ENCODE measurements around the gene SVIL.

The SVIL gene

GRCh38 chr10:29667191-29667590 is 32.4 kb upstream of the SVIL start:
- Mint-ChIP-seq H3K36me3 (ENCODE audit: low read depth) (peaks cover 38% of the 10 kb centered on the region), H3K27ac (peak overlapping the region in 2 of 3 experiments; percentile 23 to 66), H3K4me1 (peaks cover 40% of the 10 kb centered on the region), H3K4me3 (no peak overlapping the region), H3K9me3 (no peaks in the 10 kb centered on the region), H3K27me3 (ENCODE audit: low read depth) (no peaks in the 10 kb centered on the region)
- TF ChIP-seq CTCF (IDR thresholded peaks at IDR 0.05; ENCODE audit: unreplicated experiment in 3 of 3): no peak

GRCh38 chr10:29666201-29666600 is 31.4 kb upstream of the SVIL start:
- Mint-ChIP-seq H3K4me1 (peaks cover 44% of the 10 kb centered on the region), H3K27me3 (ENCODE audit: low read depth) (no peaks in the 10 kb centered on the region), H3K4me3 (no peak overlapping the region), H3K9me3 (no peaks in the 10 kb centered on the region), H3K27ac (no peak overlapping the region), H3K36me3 (ENCODE audit: low read depth) (peaks cover 31% of the 10 kb centered on the region)
- TF ChIP-seq CTCF (IDR thresholded peaks at IDR 0.05; ENCODE audit: unreplicated experiment in 3 of 3): no peak

GRCh38 chr10:29663718-29664117 is 28.9 kb upstream of the SVIL start:
- Mint-ChIP-seq H3K4me3 (no peak overlapping the region), H3K9me3 (no peaks in the 10 kb centered on the region), H3K36me3 (ENCODE audit: low read depth) (peaks cover 18% of the 10 kb centered on the region), H3K27ac (no peak overlapping the region), H3K4me1 (peaks cover 43% of the 10 kb centered on the region), H3K27me3 (ENCODE audit: low read depth) (no peaks in the 10 kb centered on the region)
- TF ChIP-seq CTCF (IDR thresholded peaks at IDR 0.05; ENCODE audit: unreplicated experiment in 3 of 3): no peak

- H3K36me3 Mint-ChIP-seq (ENCODE audit: low read depth): peaks cover 54% of the 10 kb centered on the region
- no peaks in the 10 kb centered on the region for H3K27me3 Mint-ChIP-seq (ENCODE audit: low read depth)
- H3K4me3 Mint-ChIP-seq: peak overlapping the region in 1 of 3 experiments; percentile 2
- peaks cover 46% of the 10 kb centered on the region for H3K4me1 Mint-ChIP-seq
- peak overlapping the region; percentile 65 to 74 (median 66) for H3K27ac Mint-ChIP-seq
- H3K9me3 Mint-ChIP-seq: peaks cover 23% of the 10 kb centered on the region
- no peak for TF ChIP-seq CTCF (IDR thresholded peaks at IDR 0.05; ENCODE audit: unreplicated experiment in 3 of 3)
Measured at GRCh38 chr10:29658984-29659965, 24.5 kb upstream of the SVIL start.

GRCh38 chr10:29657719-29658274 is 23.0 kb upstream of the SVIL start:
- no peak overlapping the region for H3K4me3 Mint-ChIP-seq
- H3K9me3 Mint-ChIP-seq: peaks cover 28% of the 10 kb centered on the region
- no peaks in the 10 kb centered on the region for H3K27me3 Mint-ChIP-seq (ENCODE audit: low read depth)
- TF ChIP-seq CTCF (IDR thresholded peaks at IDR 0.05; ENCODE audit: unreplicated experiment in 3 of 3): no peak
- H3K4me1 Mint-ChIP-seq: peaks cover 46% of the 10 kb centered on the region
- peaks cover 63% of the 10 kb centered on the region for H3K36me3 Mint-ChIP-seq (ENCODE audit: low read depth)
- peak overlapping the region; percentile 43 to 74 (median 68) for H3K27ac Mint-ChIP-seq
